PC-3 (cell line): ENCODE data around the gene ERBB4. TPM values are rescaled to one million over a fixed set of nuclear protein-coding genes. Genes with fewer than 3 reads are reported as not detected.

Experiments used
- ATAC-seq: fragments of 200-7000 bp; cut with Tn5 transposase; 2 replicates; pipeline ENCODE4 v1.9.1; 2020; ENCODE audit warnings: mild to moderate bottlenecking, moderate library complexity
- BruUV-seq: library from RNA; stranded (reverse); fragments of 400-500 nt; replicated peaks from 2 replicates; lab custom pipeline; 2021; lab: Mats Ljungman, UMichigan
- CTCF ChIA-PET: fragments of 300-600 bp; sonication (Branson Sonifier 250); formaldehyde crosslinking; loops from one replicate; lab custom pipeline; 2022; ENCODE audit warnings: antibody characterized with exemption; lab: Charles Lee
- POLR2A ChIA-PET: fragments of 300-600 bp; sonication (Branson Sonifier 250); formaldehyde crosslinking; loops from one replicate; lab custom pipeline; 2022; ENCODE audit warnings: antibody characterized with exemption; ENCODE audit not compliant: unreplicated experiment; lab: Charles Lee
- DNase-seq: peaks from one replicate; pipeline ENCODE4 v3.0.0-alpha.2; 2015
- H2AFZ ChIP-seq: fragments of 300-600 bp; sonication (generic); 2 replicates; pipeline ENCODE4 v1.6.0; 2016; ENCODE audit warnings: antibody characterized with exemption, low read length
- H3F3A ChIP-seq: fragments of 300-600 bp; sonication (generic); one replicate; pipeline ENCODE4 v1.6.0; 2017; ENCODE audit warnings: antibody characterized with exemption, low read length, control low read depth, mild to moderate bottlenecking; ENCODE audit not compliant: unreplicated experiment
- H3K27ac ChIP-seq: fragments of 300-600 bp; sonication (generic); 2 replicates; pipeline ENCODE4 v1.5.1; 2016; ENCODE audit warnings: mild to moderate bottlenecking, low read length
- H3K27me3 ChIP-seq: fragments of 300-600 bp; sonication (generic); 2 replicates; pipeline ENCODE4 v1.6.1; 2016; ENCODE audit warnings: low read length, mixed read lengths
- H3K36me3 ChIP-seq: fragments of 300-600 bp; sonication (generic); 2 replicates; pipeline ENCODE4 v1.6.1; 2016; ENCODE audit warnings: low read depth, mixed run types, low read length, mixed read lengths
- H3K4me1 ChIP-seq: fragments of 300-600 bp; sonication (generic); 2 replicates; pipeline ENCODE4 v1.5.1; 2016; ENCODE audit warnings: low read length; ENCODE audit not compliant: insufficient read depth
- H3K4me2 ChIP-seq: fragments of 300-600 bp; sonication (generic); 2 replicates; pipeline ENCODE4 v1.6.0; 2016; ENCODE audit warnings: low read length
- H3K4me3 ChIP-seq: fragments of 300-600 bp; sonication (generic); 2 replicates; pipeline ENCODE4 v1.5.1; 2016; ENCODE audit warnings: mild to moderate bottlenecking, low read length, mixed read lengths
- H3K79me2 ChIP-seq: fragments of 300-600 bp; sonication (generic); 2 replicates; pipeline ENCODE4 v1.6.1; 2017; ENCODE audit warnings: low read length, mixed read lengths
- H3K9ac ChIP-seq: fragments of 300-600 bp; sonication (generic); 2 replicates; pipeline ENCODE4 v1.6.0; 2016; ENCODE audit warnings: mild to moderate bottlenecking, low read length
- H3K9me2 ChIP-seq: fragments of 300-600 bp; sonication (generic); replicated peaks from 2 replicates; pipeline ENCODE4 v1.6.1; 2016; ENCODE audit warnings: mixed run types, low read length, mixed read lengths
- H3K9me3 ChIP-seq: fragments of 300-600 bp; sonication (generic); 2 replicates; pipeline ENCODE4 v1.6.1; 2016; ENCODE audit warnings: low read length, mixed read lengths
- H4K20me1 ChIP-seq: fragments of 300-600 bp; sonication (generic); 2 replicates; pipeline ENCODE4 v1.6.1; 2016; ENCODE audit warnings: low read length, mixed read lengths
- CTCF ChIP-seq: fragments of 300-600 bp; sonication (generic); conservative IDR thresholded peaks from 2 replicates; pipeline ENCODE4 v1.5.1; 2017; ENCODE audit warnings: antibody characterized with exemption, low read depth, mild to moderate bottlenecking, low read length
- EZH2 ChIP-seq: fragments of 300-600 bp; sonication (generic); IDR thresholded peaks from one replicate; pipeline ENCODE4 v1.6.1; 2017; ENCODE audit warnings: antibody characterized with exemption, mild to moderate bottlenecking, low read length; ENCODE audit not compliant: unreplicated experiment
- EZH2phosphoT487 ChIP-seq: fragments of 300-600 bp; sonication (generic); IDR thresholded peaks from 2 replicates; pipeline ENCODE4 v1.6.1; 2018; ENCODE audit warnings: mild to moderate bottlenecking, antibody characterized with exemption, low read length, borderline replicate concordance
- intact Hi-C: fragments of 100-400 bp; cut with micrococcal nuclease; formaldehyde crosslinking; loops from 2 replicates; pipeline ENCODE4 v1.9.0; 2023
- total RNA-seq: library from RNA; depleted of rRNA; stranded (reverse); fragments of >200 nt; gene quantifications from 2 replicates; pipeline ENCODE4 v1.2.3, GENCODE V29; 2014

ERBB4 gene
- total RNA-seq, 1 experiment from 2014 or later: under 0.01 TPM

DNA sequence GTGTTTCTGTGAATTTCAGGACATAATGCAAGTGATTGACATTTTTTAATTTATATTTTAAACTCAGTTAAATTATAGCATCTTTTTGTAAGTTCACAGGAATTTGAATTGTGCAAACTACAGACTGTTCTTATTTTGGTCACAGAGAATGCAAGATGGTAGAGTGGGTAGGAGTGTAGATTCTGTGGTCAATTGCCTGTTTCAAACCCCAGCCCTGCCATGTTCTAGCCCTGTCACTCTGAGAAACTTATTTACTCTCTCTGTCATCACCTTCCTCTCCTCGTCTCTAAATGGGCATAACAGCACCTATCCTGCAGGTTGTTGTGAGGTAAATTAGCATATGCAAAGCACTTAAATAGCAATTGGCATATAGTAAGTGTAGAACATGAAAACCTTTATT lies 1102.4 kb downstream of the ERBB4 start:
- H4K20me1 ChIP-seq: no peaks in the 10 kb centered on the region; the same call in 1 of the 2 replicates
- TF ChIP-seq EZH2phosphoT487 (no peak), EZH2 (no peak), CTCF (no peak)
- POLR2A ChIA-PET: no interaction called here
- no peaks in the 10 kb centered on the region for H3K4me1 ChIP-seq
- no peaks in the 10 kb centered on the region for H3K9me2 ChIP-seq
- CTCF ChIA-PET: no interaction called here
- peaks cover 41% of the 10 kb centered on the region for H3K27me3 ChIP-seq
- no peaks in the 10 kb centered on the region for H3K36me3 ChIP-seq
- no peak overlapping the region for H2AFZ ChIP-seq
- no peaks in the 10 kb centered on the region for H3F3A ChIP-seq
- H3K9ac ChIP-seq: no peak overlapping the region
- no peaks in the 10 kb centered on the region for H3K9me3 ChIP-seq
- no peak overlapping the region for H3K4me3 ChIP-seq
- intact Hi-C loops: no loop called here
- ATAC-seq (no peak), DNase-seq (no peak)
- BruUV-seq: no TSS peak
- H3K79me2 ChIP-seq: no peaks in the 10 kb centered on the region
- no peak overlapping the region for H3K4me2 ChIP-seq
- H3K27ac ChIP-seq: no peak overlapping the region

DNA sequence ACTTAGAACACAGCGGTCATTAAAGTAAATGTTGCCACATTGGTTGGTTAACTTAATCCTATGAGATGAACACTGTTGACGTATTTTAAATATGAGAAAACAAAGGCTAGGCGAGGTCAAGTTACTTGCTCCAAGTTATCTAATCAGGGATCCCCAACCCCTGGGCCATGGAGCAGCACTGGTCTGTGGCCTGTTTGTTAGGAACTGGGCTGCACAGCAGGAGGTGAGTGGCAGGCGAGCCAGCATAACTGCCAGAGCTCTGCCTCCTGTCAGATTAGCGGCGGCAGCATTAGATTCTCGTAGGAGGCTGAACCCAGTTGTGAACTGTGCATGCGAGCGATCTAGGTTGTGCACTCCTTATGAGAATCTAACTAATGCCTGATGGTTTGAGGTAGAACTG lies 1103.3 kb downstream of the ERBB4 start:
- H3F3A ChIP-seq: no peaks in the 10 kb centered on the region
- no TSS peak for BruUV-seq
- no peak for ATAC-seq
- no peak for DNase-seq
- no peaks in the 10 kb centered on the region; the same call in 1 of the 2 replicates for H4K20me1 ChIP-seq
- H3K4me3 ChIP-seq: no peak overlapping the region
- CTCF ChIA-PET: no interaction called here
- H3K4me2 ChIP-seq: no peak overlapping the region
- no peak overlapping the region for H2AFZ ChIP-seq
- H3K79me2 ChIP-seq: no peaks in the 10 kb centered on the region
- H3K36me3 ChIP-seq: no peaks in the 10 kb centered on the region
- H3K4me1 ChIP-seq: no peaks in the 10 kb centered on the region
- peaks cover 40% of the 10 kb centered on the region for H3K27me3 ChIP-seq
- no peaks in the 10 kb centered on the region for H3K9me2 ChIP-seq
- no peak overlapping the region for H3K27ac ChIP-seq
- no peaks in the 10 kb centered on the region for H3K9me3 ChIP-seq
- POLR2A ChIA-PET: no interaction called here
- TF ChIP-seq EZH2 (no peak), CTCF (no peak), EZH2phosphoT487 (no peak)
- no peak overlapping the region for H3K9ac ChIP-seq
- intact Hi-C loops: no loop called here

- POLR2A ChIA-PET: no interaction called here
- DNase-seq: no peak
- no TSS peak for BruUV-seq
Observed at GRCh38 chr2:211434773-211435172, 1103.8 kb downstream of the ERBB4 start.

More at GRCh38 chr2:211434773-211435172, 1103.8 kb downstream of the ERBB4 start:
- TF ChIP-seq EZH2 (no peak), CTCF (no peak), EZH2phosphoT487 (no peak)
- H3K27ac ChIP-seq: no peak overlapping the region
- no peak overlapping the region for H3K4me2 ChIP-seq
- no peaks in the 10 kb centered on the region for H3K79me2 ChIP-seq
- no peaks in the 10 kb centered on the region for H3K9me2 ChIP-seq
- no peaks in the 10 kb centered on the region for H3K9me3 ChIP-seq
- H3K9ac ChIP-seq: no peak overlapping the region
- H3F3A ChIP-seq: no peaks in the 10 kb centered on the region
- H3K27me3 ChIP-seq: peaks cover 35% of the 10 kb centered on the region
- H2AFZ ChIP-seq: no peak overlapping the region
- ATAC-seq: no peak
- H3K4me3 ChIP-seq: no peak overlapping the region
- intact Hi-C loops: no loop called here
- no peaks in the 10 kb centered on the region for H3K36me3 ChIP-seq
- no peaks in the 10 kb centered on the region; the same call in 1 of the 2 replicates for H4K20me1 ChIP-seq
- CTCF ChIA-PET: no interaction called here
- no peaks in the 10 kb centered on the region for H3K4me1 ChIP-seq
